Measurements from ENCODE around the gene FOXN3.
"Not testable (repeated sequence)": the region's sequence is repeated elsewhere in the genome, so short reads cannot be mapped to it uniquely, and the experiment has no call there.

Gene FOXN3

GRCh38 chr14:89131004-89131750 lies 285.9 kb downstream of the FOXN3 start:
- DNase-seq (ENCODE audit: low read depth in 2 of 2), result no peak

DNA sequence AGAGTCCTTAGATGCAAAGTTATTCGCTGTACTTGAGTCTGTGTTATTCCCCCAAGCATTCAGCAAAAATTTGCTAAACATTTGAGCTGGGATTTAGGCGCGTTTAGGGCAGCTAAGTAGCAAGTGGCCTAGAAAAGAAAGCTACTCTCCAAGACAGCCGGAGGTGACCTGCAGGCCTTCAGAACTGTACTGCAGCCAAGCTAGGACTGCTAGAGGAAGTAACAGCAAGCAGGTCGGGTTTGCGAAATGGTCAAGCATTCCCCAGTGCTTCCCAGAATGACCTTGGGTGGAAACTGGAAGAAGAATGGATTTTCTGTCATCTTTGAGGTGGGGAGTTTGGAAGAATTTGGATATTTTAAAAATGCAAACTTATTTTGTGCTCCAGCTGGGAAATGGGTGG lies 287.5 kb downstream of the FOXN3 start:
- DNase-seq (ENCODE audit: low read depth in 2 of 2), result no peak

DNA sequence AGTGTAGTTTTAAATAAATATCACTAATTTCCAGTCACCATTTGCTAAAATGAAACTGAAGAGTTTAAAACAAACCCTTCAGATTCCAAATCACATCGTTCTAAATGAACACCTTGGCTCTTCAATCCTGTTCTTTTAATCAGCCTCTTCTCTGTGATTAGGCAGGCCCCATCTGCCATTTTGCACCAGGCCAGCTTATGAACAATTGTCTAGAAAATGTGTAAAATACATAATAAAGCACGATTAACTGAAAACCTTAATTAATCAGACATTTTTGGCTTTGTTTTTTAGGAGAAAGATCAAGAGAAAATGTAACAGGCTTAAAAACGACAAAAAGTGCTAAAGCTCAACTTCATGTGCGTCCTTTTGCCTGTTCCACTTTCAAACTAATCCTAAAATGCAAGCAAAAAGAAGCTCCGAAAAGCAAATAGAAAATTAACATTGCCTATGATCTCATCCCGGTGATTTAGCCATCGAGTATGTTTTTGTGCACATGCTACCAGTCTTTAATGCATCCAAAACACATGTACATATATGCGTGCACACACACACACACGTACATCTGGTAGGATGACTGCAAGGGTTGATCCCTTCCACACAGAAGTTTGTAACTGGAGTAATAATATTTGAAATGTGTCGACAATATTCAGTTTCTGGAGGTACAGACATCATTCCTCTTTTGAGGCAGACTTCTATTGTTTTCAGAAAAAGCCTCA lies 288.6 kb downstream of the FOXN3 start:
- no peak for DNase-seq (ENCODE audit: low read depth in 2 of 2)

GRCh38 chr14:89126461-89126860 lies 290.6 kb downstream of the FOXN3 start:
- no peak for DNase-seq (ENCODE audit: low read depth in 2 of 2)

GRCh38 chr14:89125216-89125615 lies 291.8 kb downstream of the FOXN3 start:
- DNase-seq (ENCODE audit: low read depth in 2 of 2), result no peak

- DNase-seq (ENCODE audit: low read depth in 2 of 2), result no peak
These were observed 293.2 kb downstream of the FOXN3 start for GRCh38 chr14:89123851-89124250.

DNA sequence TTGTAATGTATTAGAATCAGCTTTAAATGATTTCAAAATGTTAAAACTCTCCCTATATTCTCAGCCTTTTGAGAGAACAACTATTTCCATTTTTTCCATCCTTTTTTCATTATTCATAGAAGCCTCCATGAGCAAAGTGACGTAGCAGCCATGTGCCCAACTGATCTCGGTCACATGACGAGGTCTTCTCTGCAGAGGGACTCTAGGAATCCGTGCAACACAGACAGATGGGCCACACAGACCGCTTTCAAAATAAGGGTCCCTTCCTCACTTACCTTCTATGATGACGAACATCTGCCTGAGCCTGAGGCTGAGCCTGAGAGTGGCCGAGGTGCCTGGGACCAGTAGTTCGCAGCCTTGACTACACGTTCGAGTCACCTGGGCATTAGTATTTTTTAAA lies 293.8 kb downstream of the FOXN3 start:
- no peak for DNase-seq (ENCODE audit: low read depth in 2 of 2)

- no peak for DNase-seq (ENCODE audit: low read depth in 2 of 2)
These were observed 294.9 kb downstream of the FOXN3 start for GRCh38 chr14:89121968-89122620.

GRCh38 chr14:89117012-89117411 lies 300.0 kb downstream of the FOXN3 start:
- DNase-seq (ENCODE audit: low read depth in 2 of 2), result no peak

GRCh38 chr14:89114109-89114508 lies 302.9 kb downstream of the FOXN3 start:
- DNase-seq (ENCODE audit: low read depth in 2 of 2), result no peak

- no peak for DNase-seq (ENCODE audit: low read depth in 2 of 2)
These were observed 304.3 kb downstream of the FOXN3 start for GRCh38 chr14:89112720-89113119.

DNA sequence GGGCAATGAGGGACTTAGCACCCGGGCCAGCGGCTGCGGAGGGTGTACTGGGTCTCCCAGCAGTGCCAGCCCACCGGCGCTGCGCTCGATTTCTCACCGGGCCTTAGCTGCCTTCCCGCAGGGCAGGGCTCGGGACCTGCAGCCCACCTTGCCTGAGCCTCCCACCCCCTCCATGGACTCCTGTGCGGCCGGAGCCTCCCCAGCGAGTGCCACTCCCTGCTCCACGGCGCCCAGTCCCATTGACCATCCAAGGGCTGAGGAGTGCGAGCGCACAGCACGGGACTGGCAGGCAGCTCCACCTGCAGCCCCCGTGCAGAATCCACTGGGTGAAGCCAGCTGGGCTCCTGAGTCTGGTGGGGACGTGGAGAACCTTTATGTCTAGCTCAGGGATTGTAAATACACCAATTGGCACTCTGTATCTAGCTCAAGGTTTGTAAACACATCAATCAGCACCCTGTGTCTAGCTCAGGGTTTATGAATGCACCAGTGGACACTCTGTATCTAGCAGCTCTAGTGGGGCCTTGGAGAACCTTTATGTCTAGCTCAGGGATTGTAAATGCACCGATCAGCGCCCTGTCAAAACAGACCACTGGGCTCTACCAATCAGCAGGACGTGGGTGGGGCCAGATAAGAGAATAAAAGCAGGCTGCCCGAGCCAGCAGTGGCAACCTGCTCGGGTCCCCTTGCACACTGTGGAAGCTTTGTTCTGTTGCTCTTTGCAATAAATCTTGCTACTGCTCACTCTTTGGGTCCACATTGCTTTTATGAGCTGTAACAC lies 305.1 kb downstream of the FOXN3 start:
- not testable (repeated sequence) for DNase-seq (ENCODE audit: low read depth in 2 of 2)

GRCh38 chr14:89111232-89111631 lies 305.8 kb downstream of the FOXN3 start:
- DNase-seq (ENCODE audit: low read depth in 2 of 2), result not testable (repeated sequence)

- DNase-seq (ENCODE audit: low read depth in 2 of 2), result no peak
These were observed 306.9 kb downstream of the FOXN3 start for GRCh38 chr14:89110110-89110509.

DNA sequence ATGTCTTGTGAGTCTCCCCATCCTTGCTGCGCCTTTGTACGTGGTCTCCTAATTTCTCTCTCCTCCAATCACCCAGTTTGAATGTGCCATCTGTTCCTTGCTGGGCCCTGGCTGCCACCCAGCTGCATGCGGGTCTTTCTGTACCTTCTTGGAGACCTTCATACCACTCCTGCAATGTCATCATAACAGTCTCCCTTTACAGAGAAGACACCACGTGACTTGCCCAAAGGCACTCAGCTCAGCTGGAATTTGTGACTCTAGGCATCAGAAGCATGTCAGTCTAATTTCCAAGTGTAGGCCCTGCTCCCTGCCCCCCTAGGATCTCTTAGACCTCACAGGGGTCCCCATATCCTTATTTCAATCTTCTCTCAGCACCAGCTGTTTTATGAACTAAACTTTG lies 308.4 kb downstream of the FOXN3 start:
- no peak for DNase-seq (ENCODE audit: low read depth in 2 of 2)

DNA sequence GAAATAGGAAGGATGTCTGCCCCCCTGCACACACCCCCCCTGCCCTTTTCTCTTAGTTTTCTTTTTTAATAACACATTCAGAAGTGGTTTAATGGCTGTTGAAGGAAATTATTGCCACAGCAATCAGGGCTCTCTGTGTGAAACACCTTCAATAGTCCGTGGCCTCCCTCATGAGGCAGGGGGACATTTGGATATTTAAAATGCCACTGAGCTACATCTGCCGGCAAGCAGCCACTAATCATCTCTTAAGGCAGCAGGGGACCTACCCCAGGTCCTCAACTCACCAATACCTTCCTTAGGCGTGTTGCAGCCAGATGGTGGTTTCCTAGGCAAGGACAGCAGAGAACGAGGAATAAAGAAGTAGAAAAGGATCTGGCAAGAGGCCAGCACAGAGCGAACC lies 309.4 kb downstream of the FOXN3 start:
- DNase-seq (ENCODE audit: low read depth in 2 of 2), result no peak

Data from activated CD8-positive, alpha-beta memory T cell treated with anti-CD3 and anti-CD28 coated beads for 4 hours (primary cell).